HG02973 (cell line): Measurements from ENCODE around the gene PPFIBP2.

Experiments used
- ATAC-seq: cut with Tn5 transposase; IDR thresholded peaks from one replicate; pipeline ENCODE4 v1.9.1; 2021; ENCODE audit warnings: moderate library complexity; ENCODE audit not compliant: unreplicated experiment

PPFIBP2 gene

GRCh38 chr11:7575841-7576725 is 62.3 kb downstream of the PPFIBP2 start:
- no peak for ATAC-seq

DNA sequence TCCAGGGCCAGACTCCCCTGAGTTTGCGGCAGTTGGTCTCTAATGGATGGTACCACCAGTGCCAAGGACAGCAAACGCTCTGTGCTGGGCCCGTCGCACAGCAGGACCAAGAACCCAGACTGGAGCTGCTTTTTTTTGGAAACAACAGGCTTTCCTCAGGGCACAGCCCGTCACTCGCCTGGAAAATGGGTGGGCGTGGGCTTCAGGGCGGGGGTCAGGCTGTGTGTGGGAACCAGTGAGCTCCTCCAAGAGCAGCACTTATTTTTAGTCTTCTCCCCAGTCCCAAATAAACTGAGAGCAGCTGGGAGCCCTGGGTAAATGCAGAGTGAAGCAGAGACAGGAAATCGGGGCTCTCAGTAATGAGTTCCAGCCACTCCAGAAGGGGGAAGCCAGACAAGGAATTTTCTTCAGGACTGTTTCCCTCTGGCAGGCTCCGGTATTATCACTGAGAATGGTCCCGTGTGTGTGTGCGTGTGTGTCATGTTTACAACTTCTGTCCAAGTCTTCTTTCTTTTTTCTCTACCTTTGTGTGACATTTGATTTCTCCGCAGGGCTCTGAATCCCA is 63.0 kb downstream of the PPFIBP2 start:
- ATAC-seq, result no peak

DNA sequence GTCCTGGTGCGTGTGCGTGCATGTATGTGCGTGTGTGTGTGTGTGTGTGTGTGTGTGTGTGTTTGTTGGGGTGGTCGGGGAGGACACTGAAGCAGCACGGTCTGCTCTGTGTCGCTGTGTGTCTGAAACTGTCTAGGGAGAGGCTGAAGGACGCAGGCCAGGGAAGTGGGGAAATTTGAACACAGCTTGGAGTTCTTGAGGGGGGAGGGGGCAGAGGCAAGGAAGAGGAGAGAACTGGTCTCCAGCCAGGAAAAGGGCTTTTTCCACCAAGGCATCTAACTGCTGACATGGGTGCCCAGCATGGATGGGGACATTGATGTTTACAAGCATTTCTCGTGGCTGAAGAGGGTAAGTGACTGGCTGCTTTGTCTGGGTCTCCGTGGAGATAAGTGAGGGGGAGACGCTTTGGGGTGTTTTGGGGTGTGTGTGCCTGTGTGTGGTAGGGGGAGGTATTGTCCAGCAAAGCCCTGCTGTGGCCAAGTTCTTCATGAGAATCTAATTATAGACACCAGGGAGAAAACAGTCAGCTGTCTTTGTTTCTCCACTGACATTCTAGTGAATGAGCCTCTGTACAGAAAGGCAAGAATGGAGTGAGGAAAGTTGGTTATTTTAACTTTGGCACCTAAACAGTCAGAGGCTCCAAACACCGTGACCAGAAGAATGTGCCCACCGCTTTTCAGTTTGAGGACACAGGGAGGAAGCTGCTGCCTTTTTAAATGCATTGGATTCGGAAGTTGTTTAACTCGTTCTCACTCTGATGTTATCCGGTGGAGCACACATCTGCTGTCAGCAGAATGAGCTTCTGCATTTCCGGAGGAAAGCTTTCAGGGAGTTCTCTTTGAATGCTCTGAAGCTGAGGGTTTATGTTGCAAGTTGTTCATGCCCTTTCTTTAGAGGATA is 63.7 kb downstream of the PPFIBP2 start:
- no peak for ATAC-seq

- no peak for ATAC-seq
Observed at GRCh38 chr11:7578276-7578955, 64.6 kb downstream of the PPFIBP2 start.

DNA sequence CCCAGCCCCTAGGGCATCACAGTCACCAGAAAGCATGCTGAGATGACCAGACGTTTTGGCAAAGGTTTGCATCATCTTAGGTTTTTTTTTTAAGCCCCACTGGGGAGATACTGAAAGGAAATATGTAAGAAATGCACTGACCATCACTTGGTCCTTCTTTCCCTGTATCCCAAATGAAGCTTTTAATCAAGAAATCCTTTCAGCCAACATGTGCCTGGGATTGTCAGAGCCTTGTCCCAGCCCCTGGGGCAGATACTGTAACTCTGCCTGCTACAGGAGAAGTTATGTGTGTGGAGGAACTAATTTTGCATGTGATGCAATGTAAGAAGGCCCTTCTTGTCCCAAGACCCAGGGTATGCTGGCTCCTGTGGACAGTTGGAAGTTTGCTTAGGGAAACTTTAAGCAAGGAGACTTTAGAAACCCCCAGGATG is 65.6 kb downstream of the PPFIBP2 start:
- ATAC-seq, result no peak

DNA sequence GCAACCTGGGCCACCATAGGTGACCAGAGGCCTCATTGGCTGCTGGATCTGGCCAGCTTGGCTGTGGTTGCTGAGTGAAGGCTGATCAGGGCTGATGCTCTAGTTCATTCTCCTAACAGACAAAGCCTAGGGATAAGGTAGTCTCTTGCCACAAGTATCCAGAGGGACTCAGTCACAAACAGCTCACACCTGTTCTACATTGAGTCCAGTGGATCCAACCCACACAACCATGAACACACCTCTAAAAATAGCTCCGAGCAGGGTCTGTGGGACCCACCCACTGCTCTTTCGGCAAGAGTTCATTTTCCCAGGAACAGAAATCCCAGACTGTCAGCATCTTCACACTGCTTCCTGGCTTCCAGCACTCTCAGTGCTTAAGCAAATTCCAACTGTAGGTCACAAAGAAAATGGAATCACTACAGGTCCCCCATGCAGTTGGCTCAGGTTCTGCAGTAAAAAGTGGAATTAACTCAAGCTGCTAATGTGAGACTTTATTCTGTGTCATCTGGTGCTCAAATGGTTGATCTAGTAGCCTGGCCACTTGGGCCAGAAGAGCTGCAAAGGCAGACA is 67.3 kb downstream of the PPFIBP2 start:
- no peak for ATAC-seq

DNA sequence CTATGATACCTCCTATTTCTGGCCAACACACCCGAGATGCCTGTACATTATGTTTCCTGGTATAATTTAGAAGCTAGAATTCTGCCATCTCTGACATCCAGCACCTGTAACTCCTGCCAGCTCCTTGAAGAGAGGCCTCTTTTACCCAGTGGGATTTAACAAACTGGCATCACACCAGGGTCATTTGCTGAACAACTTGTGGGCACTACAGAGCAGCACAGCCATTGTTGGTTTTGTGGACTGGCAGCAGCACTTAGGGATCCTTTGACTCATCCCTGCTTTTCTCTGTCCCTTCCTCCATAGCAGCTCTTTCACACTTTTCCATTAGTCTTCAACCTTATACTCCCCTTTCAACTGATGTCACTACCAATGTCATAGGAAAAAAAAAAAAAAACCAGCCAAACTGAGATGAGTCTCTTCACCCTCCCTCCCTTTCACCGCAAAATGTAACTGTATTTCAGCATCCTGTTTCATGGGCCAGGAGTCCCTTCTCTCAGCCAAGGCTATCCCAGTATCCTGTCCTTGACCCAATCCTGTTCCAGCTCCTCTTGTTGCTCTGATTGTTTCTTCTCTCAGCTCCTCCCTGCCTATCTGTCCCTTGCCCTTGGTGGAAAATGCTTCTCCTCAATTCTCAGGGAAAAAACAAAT is 68.7 kb downstream of the PPFIBP2 start:
- ATAC-seq, result no peak

GRCh38 chr11:7583248-7583647 is 69.4 kb downstream of the PPFIBP2 start:
- no peak for ATAC-seq

DNA sequence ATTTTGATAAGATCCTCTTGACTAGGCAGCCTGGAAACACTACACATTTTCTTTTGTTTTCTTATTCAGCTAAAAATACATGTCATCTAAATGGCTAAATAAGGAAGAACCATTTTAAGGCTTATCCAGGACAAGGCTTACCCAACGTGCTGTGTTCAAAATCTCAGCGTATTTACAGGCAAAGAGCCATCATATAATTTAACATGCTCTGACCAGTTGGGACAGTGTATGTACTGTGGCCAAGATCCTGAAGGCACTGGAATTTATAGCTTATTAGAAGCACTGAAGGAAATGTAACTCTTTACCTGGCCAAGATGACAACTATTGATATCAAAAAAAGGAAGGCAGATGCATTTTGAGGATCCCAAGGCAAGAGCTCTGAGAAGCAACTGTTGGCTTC is 71.1 kb downstream of the PPFIBP2 start:
- ATAC-seq, result no peak

DNA sequence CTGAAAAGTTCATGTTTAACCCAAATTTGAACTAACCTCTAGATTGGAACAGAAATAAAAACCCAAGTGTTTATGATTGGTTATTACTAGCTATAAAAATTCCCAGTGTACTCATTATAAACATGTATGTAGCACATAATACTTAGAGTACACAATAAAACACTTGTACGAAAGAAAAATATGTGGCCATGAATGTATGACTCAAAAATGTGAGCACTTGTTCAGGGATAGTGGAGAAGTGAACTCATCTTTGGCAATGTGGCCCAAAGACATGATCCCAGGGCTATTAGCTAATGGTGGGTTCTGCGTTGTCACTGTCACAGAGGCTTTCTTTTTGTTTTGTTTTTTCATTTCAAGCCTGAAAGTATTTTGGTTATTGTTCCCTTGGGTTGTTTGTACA is 72.0 kb downstream of the PPFIBP2 start:
- ATAC-seq, result no peak

GRCh38 chr11:7586376-7586775 is 72.6 kb downstream of the PPFIBP2 start:
- ATAC-seq, result no peak

DNA sequence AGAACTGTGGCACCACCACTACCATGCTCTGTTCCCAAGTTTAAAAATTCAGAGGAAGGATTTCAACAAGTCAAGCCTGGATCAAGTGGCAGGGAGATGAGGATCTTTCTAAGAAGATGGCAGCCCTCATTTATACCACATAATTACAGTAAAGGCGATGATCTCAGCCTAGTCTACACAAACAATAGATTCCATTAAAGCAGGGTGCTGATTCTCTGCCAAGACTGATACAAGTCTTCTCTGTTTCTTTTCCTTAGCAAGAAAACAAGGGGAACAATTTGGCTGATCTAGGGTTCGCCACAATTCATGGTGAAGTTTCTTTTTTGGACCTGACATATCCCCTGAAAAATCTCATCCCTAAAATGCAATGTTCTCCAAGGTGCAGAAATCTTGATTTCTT is 73.9 kb downstream of the PPFIBP2 start:
- no peak for ATAC-seq

DNA sequence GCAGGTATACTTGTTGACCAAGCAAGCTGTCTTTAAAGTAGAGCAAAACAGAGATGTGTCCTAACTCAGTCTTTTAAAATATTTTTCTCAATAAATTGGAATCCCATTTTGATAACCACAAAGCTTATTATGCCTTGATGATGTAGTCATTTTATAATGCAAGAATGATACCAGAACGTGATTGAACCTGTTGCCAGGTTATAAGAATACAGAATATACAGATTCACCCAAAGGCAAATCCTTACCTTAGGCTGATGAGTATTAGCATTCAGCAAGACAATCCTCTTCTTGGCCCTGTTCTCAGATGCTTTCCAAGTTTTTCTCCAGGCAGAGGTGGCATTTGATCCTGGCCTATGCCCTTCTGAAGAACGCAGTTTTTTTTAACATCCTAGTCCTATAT is 76.1 kb downstream of the PPFIBP2 start:
- no peak for ATAC-seq

- ATAC-seq, result no peak
Observed at GRCh38 chr11:7590529-7590928, 76.7 kb downstream of the PPFIBP2 start.

- no peak for ATAC-seq
Observed at GRCh38 chr11:7591107-7591894, 77.5 kb downstream of the PPFIBP2 start.

GRCh38 chr11:7591987-7592386 is 78.2 kb downstream of the PPFIBP2 start:
- ATAC-seq, result no peak

DNA sequence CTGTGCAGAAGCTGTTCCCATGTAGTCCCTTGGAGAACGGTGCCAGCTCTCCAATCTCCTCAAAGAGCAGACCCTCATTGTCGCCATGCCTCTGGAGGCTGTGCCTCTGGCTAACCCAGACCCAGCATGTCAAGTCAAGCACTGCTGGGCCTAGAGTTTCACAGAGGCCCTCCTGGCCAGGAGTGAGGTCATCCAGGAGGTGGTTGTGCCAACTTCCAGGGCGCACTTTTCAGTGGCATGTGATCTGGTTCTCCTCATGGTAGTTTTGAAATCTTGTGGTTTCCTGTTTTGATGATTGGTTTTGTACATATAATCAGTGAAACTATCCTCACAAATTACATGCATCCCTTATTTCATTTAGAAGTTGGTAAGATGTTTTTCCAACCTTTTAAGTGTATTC is 78.9 kb downstream of the PPFIBP2 start:
- ATAC-seq, result no peak

- ATAC-seq, result no peak
Observed at GRCh38 chr11:7593481-7593880, 79.7 kb downstream of the PPFIBP2 start.
